Measurements from ENCODE around the gene ZBTB24.

- TF ChIP-seq RFX5 (IDR thresholded peaks at IDR 0.05) (no peak), CTCF (IDR thresholded peaks at IDR 0.05) (no peak), RAD21 (conservative IDR thresholded peaks at IDR 0.05 in 1 of 2, IDR thresholded peaks at IDR 0.05 in 1 of 2) (no peak), MAX (IDR thresholded peaks at IDR 0.05) (no peak), REST (IDR thresholded peaks at IDR 0.05) (no peak), CHD2 (IDR thresholded peaks at IDR 0.05; ENCODE audit: low read length, partially characterized antibody) (no peak), MAZ (IDR thresholded peaks at IDR 0.05; ENCODE audit: borderline replicate concordance, low read depth, low read length) (no peak), POLR2AphosphoS2 (conservative IDR thresholded peaks at IDR 0.05; ENCODE audit: low read length) (no peak), POLR2A (IDR thresholded peaks at IDR 0.05; ENCODE audit: low read length) (no peak), MYC (IDR thresholded peaks at IDR 0.05; ENCODE audit: borderline replicate concordance, low read length) (no peak), JUNB (IDR thresholded peaks at IDR 0.05) (no peak)
Measured at GRCh38 chr6:109488001-109488400, 5.0 kb upstream of the ZBTB24 start.

Data from A549 (cell line).